HG03439 (cell line): Measurements from ENCODE around the gene IL20RA.
A peak's percentile ranks its signal among the peaks of the same experiment; 100 is the strongest.
"Not testable (repeated sequence)": the region's sequence is repeated elsewhere in the genome, so short reads cannot be mapped to it uniquely, and the experiment has no call there.

ENCODE experiments used
- ATAC-seq: cut with Tn5 transposase; IDR thresholded peaks from one replicate; pipeline ENCODE4 v1.9.1; 2021; ENCODE audit warnings: mild to moderate bottlenecking, moderate library complexity; ENCODE audit not compliant: unreplicated experiment

Gene IL20RA, protein sequence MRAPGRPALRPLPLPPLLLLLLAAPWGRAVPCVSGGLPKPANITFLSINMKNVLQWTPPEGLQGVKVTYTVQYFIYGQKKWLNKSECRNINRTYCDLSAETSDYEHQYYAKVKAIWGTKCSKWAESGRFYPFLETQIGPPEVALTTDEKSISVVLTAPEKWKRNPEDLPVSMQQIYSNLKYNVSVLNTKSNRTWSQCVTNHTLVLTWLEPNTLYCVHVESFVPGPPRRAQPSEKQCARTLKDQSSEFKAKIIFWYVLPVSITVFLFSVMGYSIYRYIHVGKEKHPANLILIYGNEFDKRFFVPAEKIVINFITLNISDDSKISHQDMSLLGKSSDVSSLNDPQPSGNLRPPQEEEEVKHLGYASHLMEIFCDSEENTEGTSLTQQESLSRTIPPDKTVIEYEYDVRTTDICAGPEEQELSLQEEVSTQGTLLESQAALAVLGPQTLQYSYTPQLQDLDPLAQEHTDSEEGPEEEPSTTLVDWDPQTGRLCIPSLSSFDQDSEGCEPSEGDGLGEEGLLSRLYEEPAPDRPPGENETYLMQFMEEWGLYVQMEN

DNA sequence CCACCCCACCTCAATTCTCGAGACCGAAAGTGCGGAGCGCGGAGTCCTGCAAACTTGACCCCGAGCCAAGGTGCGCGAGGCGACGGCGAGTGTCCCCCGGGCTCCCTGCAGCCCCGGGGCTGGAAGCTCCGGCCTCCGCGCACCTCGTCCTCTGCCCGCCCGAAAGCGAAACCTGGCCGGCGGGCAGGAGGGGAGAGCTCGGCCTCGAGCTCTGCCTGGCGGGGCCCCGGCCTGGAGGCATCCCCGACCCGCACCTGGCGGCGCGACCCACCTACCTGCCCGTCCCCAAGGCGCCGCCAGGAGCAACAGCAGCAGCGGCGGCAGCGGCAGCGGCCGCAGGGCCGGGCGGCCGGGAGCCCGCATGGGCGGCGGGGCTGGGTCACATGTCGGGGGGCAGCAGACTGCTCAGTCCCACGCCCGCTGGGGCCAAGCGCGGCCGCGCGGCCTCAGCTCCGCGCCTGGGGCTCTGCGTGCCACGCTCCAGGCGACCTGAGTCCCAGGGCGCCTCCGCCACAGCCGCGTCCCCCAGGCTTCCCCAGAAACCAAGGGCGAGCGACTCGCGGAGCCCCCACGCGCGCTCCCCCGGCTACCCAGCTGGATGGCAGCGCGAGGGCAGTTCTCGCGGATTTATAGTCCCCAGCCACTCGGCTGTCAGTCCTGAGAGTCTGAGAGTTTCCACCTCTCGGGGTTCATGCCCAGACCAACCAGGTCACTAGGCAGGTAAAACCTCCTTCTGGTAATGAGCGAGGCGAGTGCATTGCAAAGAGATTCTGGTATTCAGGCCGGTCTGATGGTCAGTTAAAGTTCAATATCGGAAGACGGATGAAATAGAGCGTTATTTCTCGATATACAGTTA is at the start of gene IL20RA:
Gene IL20RA (minus strand): TSS at position 600 of the 856 bp plus-strand sequence. CDS start 237 bp downstream, at position 363.
- ATAC-seq, result no peak

DNA sequence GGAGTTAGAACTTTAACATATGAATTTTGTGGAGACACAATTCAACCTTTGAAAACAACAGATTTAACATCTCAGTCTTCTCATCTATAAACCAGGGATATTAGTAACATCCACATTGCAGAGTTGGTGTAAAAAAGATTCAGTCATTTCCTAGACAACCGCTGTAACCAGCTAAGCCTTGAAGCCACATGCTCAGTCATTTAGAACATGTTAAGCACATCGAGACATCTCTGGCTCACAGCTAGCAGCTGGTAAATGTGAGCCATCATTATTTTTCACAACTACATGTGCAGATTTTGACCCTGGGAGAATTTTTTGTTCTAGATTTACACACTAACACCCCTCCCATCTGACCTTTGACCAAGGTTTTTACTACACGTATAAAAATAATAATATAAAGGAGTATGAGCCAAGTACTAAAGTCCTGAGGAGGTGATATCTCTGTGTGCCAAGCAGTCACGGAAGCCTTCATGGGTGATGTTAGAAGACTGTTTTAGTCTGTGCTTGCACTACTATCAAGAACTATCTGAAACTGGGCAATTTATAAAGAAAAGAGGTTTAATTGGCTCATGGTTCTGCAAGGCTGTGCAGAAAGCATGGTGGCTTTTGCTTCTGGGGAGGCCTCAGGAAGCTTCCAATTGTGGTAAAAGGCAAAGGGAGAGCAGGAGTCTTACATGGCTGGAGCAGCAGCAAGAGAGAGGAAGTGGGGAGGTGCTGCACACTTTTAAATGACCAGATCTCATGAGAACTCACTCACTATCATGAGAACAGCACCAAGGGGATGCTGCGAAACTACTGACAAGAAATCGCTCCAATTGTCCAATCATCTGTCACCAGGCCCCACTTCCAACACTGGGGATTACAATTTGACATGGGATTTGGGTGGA is 48.7 kb upstream of the IL20RA start:
- ATAC-seq, result no peak

- no peak for ATAC-seq
These were observed 47.3 kb upstream of the IL20RA start for GRCh38 chr6:137092018-137092417.

- ATAC-seq, result no peak
These were observed 44.5 kb upstream of the IL20RA start for GRCh38 chr6:137089305-137089704.

- ATAC-seq, result no peak
These were observed 43.1 kb upstream of the IL20RA start for GRCh38 chr6:137087902-137088301.

DNA sequence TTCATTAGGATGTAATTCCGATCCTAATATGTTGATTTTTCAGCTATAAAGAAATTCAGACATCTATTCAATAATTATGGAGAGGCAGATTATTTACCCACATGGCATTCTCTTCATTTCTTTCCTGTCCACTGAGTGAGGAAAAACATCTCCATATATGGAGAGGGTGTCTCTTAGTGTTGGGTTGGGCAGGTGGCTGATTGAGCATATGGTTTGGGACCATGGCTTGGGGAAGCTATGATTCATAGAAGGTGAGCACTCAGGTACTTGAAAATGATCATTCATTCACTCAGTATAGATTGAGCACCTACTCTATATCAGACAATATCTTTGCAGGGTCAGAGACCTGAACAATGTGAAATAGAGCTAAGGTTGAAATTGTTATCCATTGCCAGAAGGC is 41.3 kb upstream of the IL20RA start:
- no peak for ATAC-seq

DNA sequence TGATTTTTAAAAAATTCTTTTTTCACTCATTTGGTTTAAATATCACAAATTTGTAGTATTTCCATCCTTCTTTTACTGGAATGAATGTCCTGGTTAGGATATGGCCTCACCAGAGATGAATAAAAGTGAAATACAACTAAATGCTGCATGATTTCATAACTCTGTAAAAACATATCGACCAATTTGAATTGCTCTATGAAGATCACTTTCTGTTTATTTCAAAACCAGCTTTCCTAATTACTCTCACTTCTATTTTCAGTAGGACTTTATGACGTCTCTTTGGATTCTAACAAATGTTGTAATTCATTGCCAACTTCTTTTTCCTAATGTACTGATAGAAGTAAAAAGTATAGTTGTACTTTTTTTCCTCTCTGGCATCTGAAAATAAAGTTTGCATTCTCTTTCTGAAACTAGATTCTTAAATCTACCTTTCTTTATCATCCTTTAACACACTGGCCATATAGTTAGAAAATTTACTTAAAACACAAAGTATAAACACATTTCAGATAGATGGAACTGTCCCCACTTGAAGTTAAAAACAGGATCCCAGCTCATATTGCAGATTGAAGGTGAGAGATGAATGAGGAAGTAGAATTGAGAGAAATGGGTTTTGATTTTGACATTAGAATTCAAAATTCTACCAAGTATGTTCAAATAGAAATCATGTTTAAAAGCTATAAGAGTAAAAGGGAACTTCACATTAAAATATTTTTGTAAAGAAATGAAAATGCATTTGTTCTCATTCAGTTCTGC is 40.3 kb upstream of the IL20RA start:
- ATAC-seq, result no peak

- ATAC-seq, result no peak
These were observed 39.3 kb upstream of the IL20RA start for GRCh38 chr6:137084090-137084489.

DNA sequence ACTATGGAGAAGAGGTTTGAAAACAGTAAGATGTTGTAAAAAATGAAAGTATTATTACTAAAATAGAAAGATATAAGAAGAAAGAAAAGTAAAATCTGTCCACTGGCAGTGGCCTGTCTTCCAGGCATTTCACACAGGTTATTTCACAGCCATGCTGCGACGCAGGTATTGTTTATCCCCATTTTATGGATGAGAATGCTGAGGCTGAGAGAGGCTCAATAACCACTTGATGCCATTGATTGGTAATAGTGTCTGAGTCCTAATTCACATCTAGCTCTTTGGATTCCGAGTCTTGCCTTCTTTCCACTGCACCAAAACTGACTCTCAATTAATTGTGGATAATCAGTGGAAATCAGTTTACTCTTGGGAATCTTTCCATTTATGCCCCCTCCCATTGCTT is 37.2 kb upstream of the IL20RA start:
- no peak for ATAC-seq

GRCh38 chr6:137080711-137081110 is 35.9 kb upstream of the IL20RA start:
- ATAC-seq, result no peak

- peak; percentile 95 for ATAC-seq
These were observed 31.7 kb upstream of the IL20RA start for GRCh38 chr6:137076277-137077068.

GRCh38 chr6:137075790-137076189 is 31.0 kb upstream of the IL20RA start:
- not testable (repeated sequence) for ATAC-seq

DNA sequence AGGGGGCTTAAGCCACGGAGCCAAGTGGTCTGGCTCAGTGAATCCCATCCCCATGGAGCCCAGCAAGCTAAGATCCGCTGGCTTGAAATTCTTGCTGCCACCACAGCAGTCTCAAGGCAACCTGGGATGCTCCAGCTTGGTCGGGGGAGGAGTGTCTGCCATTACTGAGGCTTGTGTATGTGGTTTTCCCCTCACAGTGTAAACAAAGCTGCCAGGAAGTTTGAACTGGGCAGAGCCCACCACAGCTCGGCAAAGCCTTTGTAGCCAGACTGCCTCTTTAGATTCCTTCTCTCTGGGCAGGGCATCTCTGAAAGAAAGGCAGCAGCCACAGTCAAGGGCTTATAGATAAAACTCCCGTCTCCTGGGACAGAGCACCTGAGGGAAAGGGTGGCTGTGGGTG is 25.5 kb upstream of the IL20RA start:
- no peak for ATAC-seq

DNA sequence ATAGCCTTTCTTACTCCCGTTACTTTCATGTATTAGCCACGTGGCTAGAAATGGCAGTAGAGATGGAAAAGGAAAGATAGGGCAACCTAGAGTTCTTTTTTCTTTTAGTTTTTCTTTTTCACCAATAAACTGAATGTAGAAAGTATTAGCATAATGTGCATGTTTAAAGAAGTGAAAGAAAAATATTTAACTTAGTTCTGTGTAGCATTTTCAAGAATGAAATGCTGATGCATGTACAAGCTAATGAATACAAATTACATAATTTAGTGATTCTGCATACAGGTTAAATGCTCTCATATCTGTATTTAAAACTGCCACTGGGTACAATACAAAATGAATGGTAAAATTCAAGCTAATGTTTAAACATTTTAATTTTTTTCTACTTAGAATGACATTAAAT is 22.6 kb upstream of the IL20RA start:
- no peak for ATAC-seq

DNA sequence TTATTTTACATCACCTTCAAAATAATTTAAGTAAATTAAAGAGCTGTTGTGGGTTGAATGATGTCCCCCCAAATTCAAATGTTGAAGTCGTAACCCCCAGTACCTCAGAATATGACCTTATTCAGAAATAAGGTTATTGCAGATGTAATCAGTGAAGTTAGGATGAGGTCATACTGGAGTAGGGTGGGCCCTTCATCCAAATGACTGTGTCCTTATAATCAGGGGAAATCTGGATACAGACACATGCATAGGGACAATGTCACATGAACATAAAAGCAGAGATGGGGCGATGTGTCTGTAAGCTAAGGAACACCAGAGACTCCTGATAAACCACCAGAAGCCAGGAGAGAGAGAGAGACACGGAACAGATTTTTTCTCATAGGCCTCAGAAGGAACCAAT is 13.3 kb upstream of the IL20RA start:
- ATAC-seq, result no peak

DNA sequence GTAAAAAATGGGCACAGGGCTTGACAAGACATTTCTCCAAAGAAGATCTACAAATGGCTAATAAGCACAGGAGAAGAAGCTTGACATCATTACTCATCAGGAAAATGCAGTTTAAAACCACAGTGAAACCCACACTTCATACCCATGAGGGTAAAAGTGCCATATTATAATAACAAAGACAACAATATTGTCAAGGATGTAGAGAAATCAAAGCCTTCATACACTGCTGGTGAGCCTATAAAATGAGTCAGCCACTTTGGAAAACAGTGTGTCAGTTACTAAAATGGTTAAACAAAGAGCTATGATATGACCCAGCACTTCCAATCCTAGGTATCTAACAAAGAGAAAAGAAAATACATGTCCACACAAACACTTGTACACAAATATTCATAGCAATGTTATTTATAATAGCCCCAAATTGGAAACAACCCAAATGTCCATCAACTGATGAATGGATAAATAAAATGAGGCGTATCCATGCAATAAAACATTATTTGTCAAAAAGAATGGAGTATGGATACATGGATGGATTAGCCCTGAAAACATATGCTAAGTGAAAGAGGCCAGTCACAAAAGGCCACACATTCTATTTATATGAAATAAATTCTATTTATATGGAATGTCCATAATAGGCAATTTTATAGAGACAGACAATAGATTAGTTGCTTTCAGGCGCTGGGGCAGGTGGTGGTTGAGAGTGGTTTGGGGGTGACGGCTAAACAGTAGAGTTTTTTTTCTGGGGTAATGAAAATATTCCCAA is 11.5 kb upstream of the IL20RA start:
- ATAC-seq, result no peak

DNA sequence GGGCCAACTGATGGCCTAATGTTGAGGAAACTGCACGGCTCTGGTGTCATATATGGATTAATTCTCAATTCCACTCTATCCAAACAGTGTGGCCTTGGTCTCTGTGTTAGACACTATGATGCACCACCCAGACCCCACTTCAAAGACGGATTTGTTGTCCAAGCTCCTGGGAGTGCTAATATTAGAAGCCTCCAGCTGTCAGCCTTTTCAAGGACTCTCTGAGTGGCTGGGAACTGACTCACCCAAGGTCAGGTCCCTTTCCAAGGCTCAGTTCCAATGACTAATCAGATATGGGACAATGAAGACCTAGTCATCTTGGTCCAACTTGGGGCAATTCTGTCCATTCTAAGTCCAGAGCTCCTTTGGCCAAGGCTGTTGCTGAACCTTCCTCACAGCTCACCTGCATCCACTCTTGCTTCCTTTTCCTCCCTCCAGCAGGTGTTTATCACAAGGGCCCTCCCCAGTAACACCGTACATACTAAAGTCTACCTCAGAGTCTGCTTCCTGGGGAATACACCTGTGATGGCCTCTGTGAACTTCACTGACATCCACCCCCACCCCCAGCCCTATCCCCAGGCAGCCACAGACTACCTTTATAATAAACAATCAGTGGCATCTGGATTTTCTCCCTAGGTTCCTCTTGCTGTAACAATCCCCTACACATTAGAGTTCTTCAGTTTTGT is 7.2 kb upstream of the IL20RA start:
- no peak for ATAC-seq

DNA sequence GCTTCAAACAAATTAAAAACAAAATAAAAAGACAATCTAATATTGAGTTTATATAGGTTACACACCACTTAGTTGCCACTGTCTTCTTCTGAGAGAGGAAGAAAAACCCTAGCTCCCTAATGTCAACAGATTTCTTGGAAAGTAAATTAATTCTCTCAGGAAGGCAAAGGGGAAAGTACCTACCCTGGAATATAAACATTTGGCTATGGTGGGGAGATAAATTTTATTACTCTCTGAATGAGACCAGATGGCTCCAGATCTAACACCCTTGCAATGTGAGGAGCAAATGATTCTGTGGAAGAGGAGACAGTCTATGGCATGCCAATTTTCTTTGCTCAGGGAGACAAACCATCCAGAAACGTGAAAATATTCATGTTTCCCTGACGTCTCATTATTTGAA is 4.3 kb upstream of the IL20RA start:
- ATAC-seq, result no peak
